HG02840 (cell line): ENCODE measurements around the gene KCNK1.

ENCODE experiments used
- ATAC-seq: cut with Tn5 transposase; IDR thresholded peaks from one replicate; pipeline ENCODE4 v1.9.1; 2021; ENCODE audit warnings: mild to moderate bottlenecking, moderate library complexity, moderate number of reproducible peaks; ENCODE audit not compliant: unreplicated experiment, low FRiP score

Gene KCNK1

GRCh38 chr1:233635765-233636502 is 22.0 kb downstream of the KCNK1 start:
- no peak for ATAC-seq

DNA sequence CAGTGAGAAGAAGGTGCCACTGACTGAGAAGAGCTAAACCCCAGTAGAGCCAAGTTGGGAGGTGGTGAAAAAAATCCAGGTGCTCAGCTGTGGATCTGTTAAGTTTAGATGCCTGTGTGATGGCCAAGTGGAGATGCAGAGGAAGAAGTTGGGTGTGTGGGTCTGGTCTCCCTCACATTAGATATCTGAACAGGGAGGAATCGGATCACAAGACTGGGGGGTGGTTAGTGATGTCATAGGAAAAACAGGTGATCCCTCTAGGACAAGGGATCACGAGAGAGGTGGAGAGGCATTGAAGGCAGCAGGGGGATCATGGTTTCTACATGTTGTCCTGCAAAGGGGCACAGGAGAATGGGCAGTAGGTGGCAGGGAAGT is 22.6 kb downstream of the KCNK1 start:
- ATAC-seq, result no peak

- no peak for ATAC-seq
Measured at GRCh38 chr1:233638513-233638912, 24.6 kb downstream of the KCNK1 start.

DNA sequence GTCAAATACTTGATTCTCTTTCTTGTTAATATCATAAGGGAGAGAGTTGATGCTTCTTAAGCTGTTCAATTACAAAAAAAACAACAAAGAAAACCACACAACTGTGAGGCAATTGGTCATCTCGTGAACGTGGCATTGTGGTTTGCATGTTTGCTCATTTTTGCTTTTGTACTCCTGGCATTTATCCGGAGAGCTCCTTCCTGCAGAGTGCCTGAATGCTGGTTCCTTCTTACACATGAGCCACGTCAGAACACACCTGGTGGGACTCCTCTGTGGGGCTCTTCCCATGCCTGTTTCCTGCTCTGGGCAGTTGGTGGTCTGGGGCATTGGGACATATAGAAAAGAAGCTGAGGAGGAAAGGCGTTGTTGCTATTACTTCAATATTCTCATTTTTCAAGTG is 25.7 kb downstream of the KCNK1 start:
- ATAC-seq, result no peak

GRCh38 chr1:233640179-233640578 is 26.3 kb downstream of the KCNK1 start:
- no peak for ATAC-seq

DNA sequence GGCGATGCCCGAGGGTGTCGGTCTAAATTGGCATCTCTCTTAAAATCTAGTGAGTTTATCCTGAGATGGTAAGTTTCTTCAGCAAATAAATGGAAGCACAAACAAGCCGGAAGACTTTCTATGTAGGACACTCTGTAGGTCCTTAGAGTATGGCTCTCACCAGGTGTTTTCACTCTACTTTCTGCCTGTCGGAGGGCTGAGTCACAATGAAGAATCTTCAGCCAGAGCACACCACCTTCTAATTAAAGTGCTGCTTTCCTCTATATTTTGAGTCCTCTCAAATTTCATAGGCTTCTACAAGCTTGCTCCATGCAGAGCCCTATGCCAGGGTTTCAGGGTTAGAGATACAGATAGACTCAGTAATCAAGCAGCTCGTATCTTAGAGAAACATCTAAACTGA is 27.1 kb downstream of the KCNK1 start:
- ATAC-seq, result no peak

DNA sequence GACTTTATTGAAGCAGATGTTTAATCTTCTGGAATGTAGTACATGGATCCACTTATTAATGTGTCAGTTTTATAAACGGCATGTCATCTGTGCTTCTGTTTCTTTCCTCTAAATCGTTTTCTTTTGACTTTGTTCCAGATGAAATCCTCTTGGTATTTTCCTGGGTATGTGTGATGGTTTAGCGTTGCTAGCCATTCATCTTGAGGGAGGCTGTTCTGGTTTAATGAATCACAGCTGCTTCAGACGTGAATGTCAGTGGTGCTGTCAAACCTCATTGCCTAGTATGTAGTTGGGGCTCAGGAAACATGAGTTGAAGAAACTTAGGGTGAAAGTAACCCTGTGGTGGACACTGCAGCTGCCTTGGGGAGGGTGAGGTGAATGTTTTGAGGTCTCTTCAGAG is 33.2 kb downstream of the KCNK1 start:
- ATAC-seq, result no peak

DNA sequence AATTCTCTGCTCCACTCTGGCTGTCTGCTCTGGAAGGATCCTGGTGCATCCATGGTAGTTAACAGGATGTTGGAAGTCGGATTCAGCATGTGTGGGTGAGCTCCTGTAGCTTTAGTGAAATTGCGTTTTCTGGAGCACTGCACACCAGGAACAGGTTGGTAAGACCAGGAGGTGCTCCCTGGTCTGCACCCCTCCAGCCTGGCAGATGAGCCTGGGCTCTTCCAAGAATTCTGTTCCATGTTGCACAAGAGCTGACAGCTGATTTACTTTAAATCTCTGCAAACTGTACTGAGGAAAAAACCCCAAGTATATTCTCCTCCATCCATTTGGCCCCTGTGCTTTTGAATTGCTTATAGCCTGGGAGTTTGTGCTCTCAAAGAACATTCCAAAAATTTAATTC is 33.7 kb downstream of the KCNK1 start:
- ATAC-seq, result no peak

DNA sequence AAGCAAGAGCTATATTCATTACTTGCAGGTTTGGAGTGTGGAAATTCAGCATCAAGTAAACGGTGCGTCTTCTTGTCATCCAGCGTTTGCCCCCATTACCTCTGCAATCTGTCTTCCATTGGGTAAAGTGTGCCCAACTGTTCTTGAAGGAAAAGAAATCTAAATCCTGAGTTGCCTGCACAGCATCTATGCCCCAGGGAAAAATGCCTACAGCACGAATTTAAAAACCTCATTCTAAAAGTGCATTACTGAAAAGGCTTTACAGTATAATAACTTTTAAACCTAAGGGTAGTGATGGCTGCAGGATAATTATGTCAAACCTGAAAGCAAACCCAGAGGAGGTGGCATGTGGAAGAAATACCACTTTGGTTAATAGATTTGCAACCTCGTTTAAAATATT is 37.2 kb downstream of the KCNK1 start:
- no peak for ATAC-seq

DNA sequence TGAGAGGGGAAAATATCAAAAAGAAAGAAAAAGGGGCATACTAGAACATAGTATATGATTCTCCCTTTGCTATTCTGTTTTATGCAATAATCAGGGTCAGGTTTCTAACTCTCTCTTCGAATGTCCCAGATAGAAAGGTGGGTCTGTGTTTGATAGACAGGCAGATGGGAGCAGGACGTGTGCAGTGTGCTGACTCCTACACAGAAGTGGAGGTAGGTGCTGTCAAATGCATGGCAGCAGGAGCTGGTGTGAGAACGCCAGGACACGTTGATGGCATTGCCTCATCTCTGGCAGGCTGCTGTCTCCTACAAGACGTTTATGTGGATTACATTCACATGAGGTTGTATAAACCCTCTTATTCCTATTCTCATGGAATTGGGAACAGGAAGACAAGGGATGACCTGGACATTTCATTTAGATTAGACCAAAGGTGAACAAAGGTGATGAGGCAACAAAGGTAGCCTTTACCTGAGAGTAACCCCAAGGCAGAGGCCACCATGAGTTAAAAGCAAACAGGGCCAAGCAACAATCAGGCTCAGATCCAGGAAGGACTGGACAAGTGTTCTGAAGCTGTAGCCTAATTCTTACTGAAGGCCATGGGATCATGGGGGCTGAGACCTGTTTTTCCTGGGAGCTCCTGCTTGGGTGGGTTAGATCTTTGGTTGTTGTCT is 37.8 kb downstream of the KCNK1 start:
- no peak for ATAC-seq

GRCh38 chr1:233652526-233652925 is 38.6 kb downstream of the KCNK1 start:
- ATAC-seq, result no peak

GRCh38 chr1:233654658-233655280 is 40.9 kb downstream of the KCNK1 start:
- ATAC-seq, result no peak

DNA sequence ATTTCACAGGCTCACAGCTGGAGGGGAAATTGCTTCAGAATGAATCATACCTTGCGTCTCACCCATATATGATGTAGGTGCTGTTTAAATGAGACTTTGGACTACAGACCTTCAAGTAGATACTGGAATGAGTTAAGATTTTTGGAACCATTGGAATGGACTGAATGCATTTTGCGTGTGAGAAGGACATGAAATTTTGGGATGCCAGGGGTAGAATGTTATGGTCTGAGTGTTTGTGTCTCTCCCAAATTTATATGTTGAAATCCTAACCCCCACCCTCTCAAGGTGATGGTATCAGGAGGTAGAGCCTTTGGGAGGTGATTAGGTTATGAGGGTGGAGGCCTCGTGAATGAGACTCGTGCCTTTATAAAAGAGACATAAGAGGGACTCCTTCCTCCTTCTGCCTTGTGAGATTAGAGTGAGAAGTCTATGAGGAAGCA is 41.4 kb downstream of the KCNK1 start:
- ATAC-seq, result no peak

DNA sequence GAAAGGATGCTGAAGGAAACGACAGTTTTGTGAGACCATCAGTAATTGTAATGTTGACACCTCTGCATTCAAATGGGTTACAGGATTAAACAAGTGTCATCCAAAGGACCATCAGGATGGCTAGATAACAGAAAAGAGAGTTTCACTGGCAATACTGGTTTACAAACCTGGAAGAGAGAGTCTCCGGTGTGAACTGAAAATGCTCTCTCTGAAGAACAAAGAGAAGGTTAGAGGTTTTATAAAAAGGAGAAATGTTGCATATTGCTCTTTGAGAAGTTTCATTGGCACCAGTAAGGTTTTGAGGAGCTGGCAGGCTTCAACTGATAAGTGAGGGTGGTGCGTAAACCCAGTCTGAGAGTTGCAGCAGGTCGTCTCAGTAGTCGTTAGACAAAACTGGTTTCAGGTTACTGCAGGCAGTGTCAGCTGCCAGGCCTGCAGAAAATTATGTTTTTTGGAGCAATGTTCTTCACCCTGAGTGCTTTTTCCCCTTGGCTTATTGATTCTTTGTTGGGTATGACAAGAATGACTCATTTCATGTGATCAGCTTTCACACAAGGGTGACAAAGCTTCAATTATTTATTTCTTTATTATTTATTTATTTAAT is 42.2 kb downstream of the KCNK1 start:
- no peak for ATAC-seq

GRCh38 chr1:233656687-233657086 is 42.8 kb downstream of the KCNK1 start:
- no peak for ATAC-seq

DNA sequence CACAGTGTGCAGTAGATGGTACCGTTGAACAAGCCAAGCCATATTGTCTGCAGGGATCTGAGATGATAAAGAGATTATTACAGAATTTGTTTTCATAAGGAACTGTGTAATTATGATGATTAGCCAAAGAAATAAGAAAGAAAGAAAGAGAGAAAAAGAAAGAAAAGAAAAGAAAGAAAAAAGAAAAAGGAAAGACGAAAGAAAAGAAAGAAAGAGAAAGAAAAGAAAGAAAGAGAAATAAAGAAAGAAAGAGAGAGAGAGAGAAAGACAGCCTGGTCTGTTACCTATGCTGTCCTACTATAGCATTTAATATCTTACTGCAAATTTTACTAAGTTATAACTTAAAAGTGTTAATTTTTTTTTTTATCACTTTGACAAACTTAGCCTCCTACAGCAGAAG is 43.6 kb downstream of the KCNK1 start:
- ATAC-seq, result no peak

GRCh38 chr1:233659495-233659894 is 45.6 kb downstream of the KCNK1 start:
- ATAC-seq, result no peak

- no peak for ATAC-seq
Measured at GRCh38 chr1:233661376-233662159, 47.7 kb downstream of the KCNK1 start.

GRCh38 chr1:233662575-233663304 is 48.8 kb downstream of the KCNK1 start:
- no peak for ATAC-seq

DNA sequence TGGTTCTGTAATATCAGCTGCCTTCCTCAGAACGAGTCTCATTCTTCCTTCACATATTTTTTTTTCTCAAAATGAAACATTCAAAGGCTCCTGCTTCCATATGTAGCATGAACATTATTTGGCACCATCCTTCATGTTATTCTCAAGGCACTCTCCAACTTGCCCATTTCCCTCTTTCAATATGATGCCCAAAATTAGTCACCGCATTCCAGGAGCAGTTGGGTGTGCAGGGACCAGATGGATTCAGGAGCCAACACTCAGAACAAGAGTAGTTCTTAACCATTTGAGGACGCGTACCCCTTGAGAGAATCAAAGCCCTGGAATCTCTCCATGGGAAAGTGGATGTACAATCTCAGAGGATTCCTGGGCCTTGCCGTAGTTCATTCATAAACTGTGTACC is 50.3 kb downstream of the KCNK1 start:
- ATAC-seq, result no peak
